Activated T-cell treated with anti-CD3 and anti-CD28 coated beads for 4 hours (primary cell): ENCODE results near the gene SLC26A11.
"Not testable (repeated sequence)": the region's sequence is repeated elsewhere in the genome, so short reads cannot be mapped to it uniquely, and the experiment has no call there.

ENCODE experiments used
- DNase-seq: peaks from one replicate; pipeline ENCODE4 v3.0.0-alpha.2; 2020

The SLC26A11 gene

GRCh38 chr17:80287806-80288567, 67.8 kb downstream of the SLC26A11 start:
- no peak for DNase-seq

GRCh38 chr17:80289616-80290015, 69.4 kb downstream of the SLC26A11 start:
- no peak for DNase-seq

GRCh38 chr17:80290156-80290555, 69.9 kb downstream of the SLC26A11 start:
- no peak for DNase-seq

GRCh38 chr17:80291260-80291659, 71.0 kb downstream of the SLC26A11 start:
- no peak for DNase-seq

GRCh38 chr17:80291691-80292487, 71.7 kb downstream of the SLC26A11 start:
- no peak for DNase-seq

GRCh38 chr17:80292521-80292971, 72.3 kb downstream of the SLC26A11 start:
- DNase-seq: no peak

- no peak for DNase-seq
Measured at GRCh38 chr17:80294210-80294609, 74.0 kb downstream of the SLC26A11 start.

- no peak for DNase-seq
Measured at GRCh38 chr17:80294653-80295052, 74.4 kb downstream of the SLC26A11 start.

GRCh38 chr17:80295146-80295545, 74.9 kb downstream of the SLC26A11 start:
- DNase-seq: no peak

- no peak for DNase-seq
Measured at GRCh38 chr17:80295559-80295958, 75.3 kb downstream of the SLC26A11 start.

GRCh38 chr17:80296221-80296620, 76.0 kb downstream of the SLC26A11 start:
- no peak for DNase-seq

GRCh38 chr17:80297996-80298560, 77.9 kb downstream of the SLC26A11 start:
- DNase-seq: no peak

- not testable (repeated sequence) for DNase-seq
Measured at GRCh38 chr17:80299350-80300100, 79.3 kb downstream of the SLC26A11 start.

- DNase-seq: not testable (repeated sequence)
Measured at GRCh38 chr17:80300756-80301155, 80.5 kb downstream of the SLC26A11 start.
